CD8-positive, alpha-beta memory T cell (primary cell): Measurements from ENCODE around the gene SLC45A1. TPM values are rescaled to one million over a fixed set of nuclear protein-coding genes. Genes with fewer than 3 reads are reported as not detected.

ENCODE experiments used
- CTCF ChIA-PET: fragments of 350-600 bp; sonication (Branson Sonifier 250); formaldehyde crosslinking; loops from one replicate; lab custom pipeline; 2021; ENCODE audit warnings: antibody characterized with exemption; lab: Charles Lee
- POLR2A ChIA-PET: fragments of 350-600 bp; sonication (Branson Sonifier 250); formaldehyde crosslinking; loops from one replicate; lab custom pipeline; 2021; ENCODE audit warnings: antibody characterized with exemption; lab: Charles Lee
- DNase-seq, 5 donors: peaks; one replicate each; pipeline versions ENCODE4 v3.0.0 to v3.0.0-alpha.2; 2020 to 2022; ENCODE audit warnings: mixed read lengths in 1 of 5
- H3K27ac ChIP-seq: one replicate; pipeline ENCODE4 v1.7.0; 2013; ENCODE audit warnings: low read depth, mild to moderate bottlenecking, low read length, moderate library complexity
- H3K27me3 ChIP-seq: 2 replicates; pipeline ENCODE4 v1.7.0; 2013; ENCODE audit warnings: low read length, mild to moderate bottlenecking; ENCODE audit not compliant: insufficient read depth, poor library complexity, severe bottlenecking
- H3K36me3 ChIP-seq: 2 replicates; pipeline ENCODE4 v1.7.0; 2013; ENCODE audit warnings: mild to moderate bottlenecking, low read length, moderate library complexity; ENCODE audit not compliant: insufficient read depth
- H3K4me1 ChIP-seq: 2 replicates; pipeline ENCODE4 v1.7.0; 2013; ENCODE audit warnings: mild to moderate bottlenecking, low read length, moderate library complexity; ENCODE audit not compliant: insufficient read depth
- H3K4me3 ChIP-seq: 2 replicates; pipeline ENCODE4 v1.7.0; 2013; ENCODE audit warnings: mild to moderate bottlenecking, low read length
- H3K9me3 ChIP-seq: 2 replicates; pipeline ENCODE4 v1.7.0; 2013; ENCODE audit warnings: mild to moderate bottlenecking, low read length
- H3K27ac Mint-ChIP-seq, 8 donors: one replicate each; pipeline ENCODE4 v1.8.0; 2020 to 2021; ENCODE audit warnings: mixed read lengths in 8 of 8, mild to moderate bottlenecking in 6 of 8, inconsistent platforms in 3 of 8, moderate library complexity in 3 of 8
- H3K27me3 Mint-ChIP-seq, 2 donors: one replicate each; pipeline ENCODE4 v1.8.0; 2020 to 2021; ENCODE audit warnings: mixed read lengths in 2 of 2, mild to moderate bottlenecking in 1 of 2, moderate library complexity in 1 of 2
- H3K36me3 Mint-ChIP-seq, 3 donors: one replicate each; pipeline ENCODE4 v1.8.0; 2020 to 2021; ENCODE audit warnings: mixed read lengths in 3 of 3, inconsistent platforms in 1 of 3, mild to moderate bottlenecking in 1 of 3
- H3K4me1 Mint-ChIP-seq, 3 donors: one replicate each; pipeline ENCODE4 v1.8.0; 2020 to 2021; ENCODE audit warnings: mixed read lengths in 3 of 3, inconsistent platforms in 1 of 3, mild to moderate bottlenecking in 1 of 3
- H3K4me3 Mint-ChIP-seq, 7 donors: one replicate each; pipeline ENCODE4 v1.8.0; 2020 to 2021; ENCODE audit warnings: mixed read lengths in 7 of 7, mild to moderate bottlenecking in 6 of 7, moderate library complexity in 4 of 7, inconsistent platforms in 2 of 7
- H3K9me3 Mint-ChIP-seq, 5 donors: one replicate each; pipeline ENCODE4 v1.8.0; 2020 to 2022; ENCODE audit warnings: mixed read lengths in 5 of 5, mild to moderate bottlenecking in 3 of 5, moderate library complexity in 2 of 5, inconsistent platforms in 1 of 5
- polyA plus RNA-seq: library from polyadenylated mRNA; unstranded; fragments of 300-500 nt; fragmentation: Illumina TruSeq; gene quantifications from one replicate; pipeline ENCODE4 v1.2.3, GENCODE V29; 2021
- total RNA-seq, 2 experiments: library from RNA; stranded (reverse); gene quantifications; one replicate each; pipeline ENCODE4 v1.2.3, GENCODE V29; 2021

Gene SLC45A1
- total and polyA plus RNA-seq, 3 experiments from 2014 or later: 0.31 to 0.70 (median 0.58) TPM

- Mint-ChIP-seq H3K27me3 (peaks cover 0 to 2% of the 10 kb centered on the region in 2 donors), H3K4me3 (no peak overlapping the region), H3K4me1 (peaks cover 28 to 32% (median 30%) of the 10 kb centered on the region in 3 donors), H3K36me3 (peaks cover 0 to 76% (median 9%) of the 10 kb centered on the region in 3 donors), H3K27ac (peak overlapping the region in 5 of 8 donors; percentile 29 to 77 (median 57)), H3K9me3 (no peaks in the 10 kb centered on the region)
- Histone ChIP-seq H3K27me3 (no peaks in the 10 kb centered on the region), H3K4me3 (no peak overlapping the region), H3K27ac (no peak overlapping the region), H3K36me3 (peaks cover 36% of the 10 kb centered on the region), H3K4me1 (peaks cover 9% of the 10 kb centered on the region), H3K9me3 (no peaks in the 10 kb centered on the region)
- ChIA-PET CTCF (interaction anchor here (1.9 kb wide), 1 partner anchor 13 kb away, joined by 4 read pairs; no protein-coding TSS in a partner anchor), POLR2A (no interaction called here)
- no peak for DNase-seq
Observed at GRCh38 chr1:8365661-8366362, 47.9 kb downstream of the SLC45A1 start.

GRCh38 chr1:8367571-8368194, 49.8 kb downstream of the SLC45A1 start:
- POLR2A ChIA-PET: interaction anchor here (0.6 kb wide), 1 partner anchor 812 kb away, joined by 13 read pairs; no protein-coding TSS in a partner anchor
- Histone ChIP-seq H3K9me3 (no peaks in the 10 kb centered on the region), H3K27ac (no peak overlapping the region), H3K36me3 (peaks cover 20% of the 10 kb centered on the region), H3K27me3 (no peaks in the 10 kb centered on the region), H3K4me3 (no peak overlapping the region), H3K4me1 (peaks cover 9% of the 10 kb centered on the region)
- CTCF ChIA-PET: interaction anchor here (1.3 kb wide), 1 partner anchor 19 kb away, joined by 3 read pairs; no protein-coding TSS in a partner anchor
- DNase-seq: no peak
- Mint-ChIP-seq H3K36me3 (peaks cover 0 to 72% (median 10%) of the 10 kb centered on the region in 3 donors), H3K4me1 (peaks cover 43 to 50% (median 48%) of the 10 kb centered on the region in 3 donors), H3K27me3 (peaks cover 0 to 2% of the 10 kb centered on the region in 2 donors), H3K27ac (peak overlapping the region in 4 of 8 donors; percentile 6 to 37 (median 22)), H3K4me3 (no peak overlapping the region), H3K9me3 (no peaks in the 10 kb centered on the region)

- ChIA-PET CTCF (interaction anchor here (1.3 kb wide), 1 partner anchor 20 kb away, joined by 3 read pairs; no protein-coding TSS in a partner anchor), POLR2A (no interaction called here)
- no peaks in the 10 kb centered on the region for H3K27me3 Mint-ChIP-seq
- Histone ChIP-seq H3K27me3 (no peaks in the 10 kb centered on the region), H3K4me1 (peaks cover 14% of the 10 kb centered on the region), H3K36me3 (peaks cover 14% of the 10 kb centered on the region), H3K27ac (no peak overlapping the region), H3K4me3 (no peak overlapping the region), H3K9me3 (no peaks in the 10 kb centered on the region)
- no peaks in the 10 kb centered on the region for H3K9me3 Mint-ChIP-seq
- H3K4me3 Mint-ChIP-seq: no peak overlapping the region
- no peak for DNase-seq
- peaks cover 0 to 69% (median 10%) of the 10 kb centered on the region in 3 donors for H3K36me3 Mint-ChIP-seq
- peak overlapping the region in 2 of 8 donors; percentile 7 to 50 for H3K27ac Mint-ChIP-seq
- peaks cover 46 to 61% (median 57%) of the 10 kb centered on the region in 3 donors for H3K4me1 Mint-ChIP-seq
Observed at GRCh38 chr1:8368956-8369639, 51.2 kb downstream of the SLC45A1 start.

GRCh38 chr1:8370046-8370881, 52.4 kb downstream of the SLC45A1 start:
- peaks cover 0 to 63% (median 6%) of the 10 kb centered on the region in 3 donors for H3K36me3 Mint-ChIP-seq
- CTCF ChIA-PET: no interaction called here
- no peaks in the 10 kb centered on the region for H3K27me3 Mint-ChIP-seq
- Histone ChIP-seq H3K4me1 (peaks cover 21% of the 10 kb centered on the region), H3K27me3 (no peaks in the 10 kb centered on the region), H3K4me3 (no peak overlapping the region), H3K27ac (no peak overlapping the region), H3K36me3 (peaks cover 10% of the 10 kb centered on the region), H3K9me3 (no peaks in the 10 kb centered on the region)
- no peaks in the 10 kb centered on the region for H3K9me3 Mint-ChIP-seq
- peaks cover 56 to 72% (median 68%) of the 10 kb centered on the region in 3 donors for H3K4me1 Mint-ChIP-seq
- POLR2A ChIA-PET: no interaction called here
- H3K27ac Mint-ChIP-seq: peak overlapping the region in 1 of 8 donors; percentile 78
- no peak for DNase-seq
- H3K4me3 Mint-ChIP-seq: no peak overlapping the region

- no peak overlapping the region for H3K4me3 Mint-ChIP-seq
- ChIA-PET CTCF (interaction anchor here (1.0 kb wide), 1 partner anchor 18 kb away, joined by 3 read pairs; no protein-coding TSS in a partner anchor), POLR2A (no interaction called here)
- H3K36me3 Mint-ChIP-seq: peaks cover 0 to 56% (median 5%) of the 10 kb centered on the region in 3 donors
- peaks cover 56 to 74% (median 71%) of the 10 kb centered on the region in 3 donors for H3K4me1 Mint-ChIP-seq
- Histone ChIP-seq H3K4me3 (no peak overlapping the region), H3K9me3 (no peaks in the 10 kb centered on the region), H3K4me1 (peaks cover 22% of the 10 kb centered on the region), H3K27me3 (no peaks in the 10 kb centered on the region), H3K27ac (no peak overlapping the region), H3K36me3 (peaks cover 4% of the 10 kb centered on the region)
- H3K27ac Mint-ChIP-seq: peak overlapping the region in 2 of 8 donors; percentile 18 to 60
- H3K9me3 Mint-ChIP-seq: no peaks in the 10 kb centered on the region
- DNase-seq: no peak
- no peaks in the 10 kb centered on the region for H3K27me3 Mint-ChIP-seq
Observed at GRCh38 chr1:8370905-8371315, 53.0 kb downstream of the SLC45A1 start.

GRCh38 chr1:8371372-8371991, 53.6 kb downstream of the SLC45A1 start:
- Histone ChIP-seq H3K27me3 (no peaks in the 10 kb centered on the region), H3K36me3 (no peaks in the 10 kb centered on the region), H3K4me3 (no peak overlapping the region), H3K27ac (no peak overlapping the region), H3K9me3 (no peaks in the 10 kb centered on the region), H3K4me1 (peaks cover 28% of the 10 kb centered on the region)
- Mint-ChIP-seq H3K27ac (peak overlapping the region in 3 of 8 donors; percentile 18 to 69 (median 58)), H3K9me3 (no peaks in the 10 kb centered on the region), H3K4me1 (peaks cover 60 to 80% (median 77%) of the 10 kb centered on the region in 3 donors), H3K36me3 (peaks cover 0 to 52% (median 5%) of the 10 kb centered on the region in 3 donors), H3K27me3 (no peaks in the 10 kb centered on the region), H3K4me3 (no peak overlapping the region)
- POLR2A ChIA-PET: no interaction called here
- no peak for DNase-seq
- CTCF ChIA-PET: interaction anchor here (1.0 kb wide), 1 partner anchor 17 kb away, joined by 3 read pairs; no protein-coding TSS in a partner anchor

GRCh38 chr1:8373125-8373524, 55.2 kb downstream of the SLC45A1 start:
- Mint-ChIP-seq H3K36me3 (peaks cover 0 to 51% (median 3%) of the 10 kb centered on the region in 3 donors), H3K27ac (peak overlapping the region in 3 of 8 donors; percentile 28 to 57 (median 37)), H3K4me3 (no peak overlapping the region), H3K4me1 (peaks cover 57 to 81% (median 77%) of the 10 kb centered on the region in 3 donors), H3K27me3 (no peaks in the 10 kb centered on the region), H3K9me3 (no peaks in the 10 kb centered on the region)
- H3K27ac ChIP-seq: no peak overlapping the region
- H3K27me3 ChIP-seq: no peaks in the 10 kb centered on the region
- CTCF ChIA-PET: no interaction called here
- no peaks in the 10 kb centered on the region for H3K36me3 ChIP-seq
- H3K9me3 ChIP-seq: no peaks in the 10 kb centered on the region
- POLR2A ChIA-PET: no interaction called here
- no peak for DNase-seq
- H3K4me3 ChIP-seq: no peak overlapping the region
- peaks cover 37% of the 10 kb centered on the region for H3K4me1 ChIP-seq
